ENCODE measurements around the gene BICRA.
A peak's percentile ranks its signal among the peaks of the same experiment; 100 is the strongest.
"Not testable (repeated sequence)": the region's sequence is repeated elsewhere in the genome, so short reads cannot be mapped to it uniquely, and the experiment has no call there.

BICRA gene

GRCh38 chr19:47631681-47632446, 22.9 kb downstream of the BICRA start:
- DNase-seq: no peak

- DNase-seq: no peak
These were observed 24.6 kb downstream of the BICRA start for GRCh38 chr19:47633517-47633916.

- no peak for DNase-seq
These were observed 25.1 kb downstream of the BICRA start for GRCh38 chr19:47633996-47634395.

- not testable (repeated sequence) for DNase-seq
These were observed 26.3 kb downstream of the BICRA start for GRCh38 chr19:47635152-47635754.

- DNase-seq: no peak
These were observed 28.6 kb downstream of the BICRA start for GRCh38 chr19:47637550-47637949.

GRCh38 chr19:47641891-47642485, 33.1 kb downstream of the BICRA start:
- DNase-seq: no peak

GRCh38 chr19:47643281-47643680, 34.3 kb downstream of the BICRA start:
- no peak for DNase-seq

GRCh38 chr19:47644199-47644598, 35.3 kb downstream of the BICRA start:
- no peak for DNase-seq

GRCh38 chr19:47644743-47645482, 36.0 kb downstream of the BICRA start:
- peak; percentile 80 for DNase-seq

GRCh38 chr19:47646924-47647323, 38.0 kb downstream of the BICRA start:
- DNase-seq: no peak

GRCh38 chr19:47649588-47649987, 40.7 kb downstream of the BICRA start:
- DNase-seq: no peak

- no peak for DNase-seq
These were observed 41.8 kb downstream of the BICRA start for GRCh38 chr19:47650700-47651099.

- no peak for DNase-seq
These were observed 42.2 kb downstream of the BICRA start for GRCh38 chr19:47651132-47651531.

- no peak for DNase-seq
These were observed 42.8 kb downstream of the BICRA start for GRCh38 chr19:47651691-47652090.

GRCh38 chr19:47652285-47652684, 43.4 kb downstream of the BICRA start:
- no peak for DNase-seq

- no peak for DNase-seq
These were observed 44.9 kb downstream of the BICRA start for GRCh38 chr19:47653856-47654255.

- DNase-seq: no peak
These were observed 48.8 kb downstream of the BICRA start for GRCh38 chr19:47657719-47658118.

GRCh38 chr19:47658431-47659348, 49.8 kb downstream of the BICRA start:
- DNase-seq: no peak

GRCh38 chr19:47660435-47660832, 51.5 kb downstream of the BICRA start:
- DNase-seq: no peak

GRCh38 chr19:47661161-47661560, 52.2 kb downstream of the BICRA start:
- DNase-seq: no peak

GRCh38 chr19:47661611-47662010, 52.7 kb downstream of the BICRA start:
- no peak for DNase-seq

GRCh38 chr19:47663435-47663910, 54.5 kb downstream of the BICRA start:
- peak; percentile 39 for DNase-seq
